GM12878 (cell line): Measurements from ENCODE around the gene STXBP1. TPM values are rescaled to one million over a fixed set of nuclear protein-coding genes. Genes with fewer than 3 reads are reported as not detected.
A peak's percentile ranks its signal among the peaks of the same experiment; 100 is the strongest.

Experiments used
- ATAC-seq: fragments of 200-7000 bp; cut with Tn5 transposase; 3 replicates; pipeline ENCODE4 v1.9.1; 2020; ENCODE audit warnings: mild to moderate bottlenecking, moderate library complexity
- BruUV-seq: library from RNA; stranded (reverse); fragments of 400-500 nt; replicated peaks from 2 replicates; lab custom pipeline; 2021; lab: Mats Ljungman, UMichigan
- CTCF ChIA-PET: fragments of 300-600 bp; sonication (Branson Sonifier 250); formaldehyde crosslinking; extraction: SDS; loops from one replicate; lab custom pipeline; 2021; ENCODE audit warnings: inconsistent platforms; lab: Yijun Ruan, JAX
- POLR2A ChIA-PET: fragments of 350-600 bp; formaldehyde crosslinking; extraction: SDS; loops from one replicate; lab custom pipeline; 2021; ENCODE audit warnings: inconsistent platforms; lab: Charles Lee
- RAD21 ChIA-PET: fragments of 300-600 bp; sonication (Branson Sonifier 250); formaldehyde crosslinking; loops from one replicate; lab custom pipeline; 2023; ENCODE audit warnings: antibody characterized with exemption; ENCODE audit not compliant: unreplicated experiment; lab: Charles Lee
- SMC1A ChIA-PET: fragments of 300-600 bp; sonication (Branson Sonifier 250); formaldehyde crosslinking; loops from one replicate; lab custom pipeline; 2023; ENCODE audit not compliant: unreplicated experiment, uncharacterized antibody; lab: Charles Lee
- DNase-seq: peaks from one replicate; pipeline ENCODE4 v3.0.0-alpha.2; 2011; ENCODE audit warnings: low read depth, low spot score
- FAIRE-seq: peaks from 3 replicates; lab custom pipeline; 2011; peaks lifted over from hg19 to GRCh38; lab: Jason Lieb, UNC
- H2AFZ ChIP-seq: 2 replicates; pipeline ENCODE4 v1.6.0; 2011; ENCODE audit warnings: low read depth, low read length, control low read depth; ENCODE audit not compliant: control insufficient read depth
- H3K27ac ChIP-seq: 2 replicates; pipeline ENCODE4 v1.5.1; 2011; ENCODE audit warnings: control low read depth; ENCODE audit not compliant: control insufficient read depth, insufficient read depth
- H3K27me3 ChIP-seq, 2 experiments: replicated peaks in 1 of 2; 2 replicates each; pipeline versions ENCODE4 v1.6.0 to v1.6.1; 2011; ENCODE audit warnings: low read length in 1 of 2; ENCODE audit not compliant: control insufficient read depth in 2 of 2, insufficient read depth in 2 of 2
- H3K36me3 ChIP-seq, 2 experiments: 2 replicates each; pipeline ENCODE4 v1.5.1; 2011; ENCODE audit warnings: low read length in 1 of 2; ENCODE audit not compliant: control insufficient read depth in 2 of 2, insufficient read depth in 2 of 2
- H3K4me1 ChIP-seq: 2 replicates; pipeline ENCODE4 v1.6.1; 2011; ENCODE audit warnings: mild to moderate bottlenecking, low read length, moderate library complexity, mixed read lengths; ENCODE audit not compliant: control insufficient read depth, insufficient read depth
- H3K4me2 ChIP-seq: 2 replicates; pipeline ENCODE4 v1.6.0; 2011; ENCODE audit warnings: control low read depth; ENCODE audit not compliant: control insufficient read depth, insufficient read depth
- H3K4me3 ChIP-seq: fragments of 200-600 bp; sonication (generic); 2 replicates; pipeline ENCODE4 v1.5.1; 2016
- H3K79me2 ChIP-seq: 2 replicates; pipeline ENCODE4 v1.6.0; 2011; ENCODE audit warnings: low read length; ENCODE audit not compliant: control insufficient read depth, insufficient read depth
- H3K9ac ChIP-seq: 2 replicates; pipeline ENCODE4 v1.8.0; 2011; ENCODE audit warnings: low read length, control low read depth, mixed read lengths; ENCODE audit not compliant: control insufficient read depth, insufficient read depth
- H3K9me3 ChIP-seq: replicated peaks from 3 replicates; pipeline ENCODE4 v1.5.1; 2011; ENCODE audit warnings: mild to moderate bottlenecking, low read length; ENCODE audit not compliant: control insufficient read depth, insufficient read depth
- H4K20me1 ChIP-seq: 2 replicates; pipeline ENCODE4 v1.6.0; 2011; ENCODE audit not compliant: control insufficient read depth, insufficient read depth
- HCFC1 ChIP-seq: fragments of 150-350 bp; IDR thresholded peaks from 2 replicates; pipeline ENCODE4 v1.6.1; 2014; ENCODE audit warnings: low read length
- MEF2B ChIP-seq: fragments of 450-650 bp; IDR thresholded peaks from 2 replicates; pipeline ENCODE4 v1.6.1; 2018; ENCODE audit warnings: mild to moderate bottlenecking, moderate library complexity; ENCODE audit not compliant: partially characterized antibody, poor library complexity, severe bottlenecking
- POLR2A ChIP-seq: IDR thresholded peaks from 2 replicates; pipeline ENCODE4 v1.6.1; 2011; ENCODE audit warnings: low read depth, mild to moderate bottlenecking, low read length
- RELA ChIP-seq: fragments of 450-650 bp; IDR thresholded peaks from 2 replicates; pipeline ENCODE4 v1.8.0; 2014; ENCODE audit warnings: borderline replicate concordance; ENCODE audit not compliant: partially characterized antibody
- RFX5 ChIP-seq: IDR thresholded peaks from 2 replicates; pipeline ENCODE4 v1.6.1; 2011; ENCODE audit warnings: low read depth, low read length, improper control_type of control experiment
- YBX1 ChIP-seq: fragments of 450-650 bp; IDR thresholded peaks from 2 replicates; pipeline ENCODE4 v1.6.1; 2016; ENCODE audit warnings: antibody characterized with exemption
- YY1 ChIP-seq: IDR thresholded peaks from 2 replicates; pipeline ENCODE4 v1.6.1; 2011; ENCODE audit warnings: low read depth, mild to moderate bottlenecking, low read length
- ZNF592 ChIP-seq: fragments of 450-650 bp; IDR thresholded peaks from 2 replicates; pipeline ENCODE4 v1.6.1; 2017; ENCODE audit warnings: mild to moderate bottlenecking, moderate library complexity
- ZZZ3 ChIP-seq: IDR thresholded peaks from 2 replicates; pipeline ENCODE4 v1.6.1; 2011; ENCODE audit warnings: low read depth; ENCODE audit not compliant: control insufficient read depth, insufficient read length
- WGBS: methylation state at CpG from one replicate; pipeline ENCODE4 v1.1.6; 2016; ENCODE audit warnings: low lambda C conversion rate; ENCODE audit not compliant: insufficient replicate concordance, insufficient coverage; ENCODE audit errors: missing lambda C conversion rate; 5-methylcytosine and 5-hydroxymethylcytosine counted together
- in situ Hi-C: fragments of 300-500 bp; cut with MboI; formaldehyde crosslinking; loops from 9 replicates; pipeline ENCODE4 v1.14.3; 2018; ENCODE audit warnings: mixed read lengths
- intact Hi-C: fragments of 100-400 bp; cut with micrococcal nuclease; formaldehyde crosslinking; loops from one replicate; pipeline ENCODE4 v1.14.2; 2022; ENCODE audit not compliant: unreplicated experiment
- polyA plus RNA-seq, 11 experiments: library from polyadenylated mRNA; depleted of rRNA in 4 of 11; unstranded in 6 of 11; stranded (reverse) in 5 of 11; fragments of >200 nt; fragmentation: Nextera tagmentation in 4 of 11; fragmentation: Illumina TruSeq in 1 of 11; extraction: Ambion mirVana in 4 of 11; extraction: Trizol in 1 of 11; gene quantifications; 1 replicate in 1 of 11; 2 replicates in 10 of 11; pipeline versions ENCODE4 v1.2.1 to v1.2.3, GENCODE V29; 2011 to 2016; ENCODE audit warnings: inconsistent platforms in 2 of 11, missing spikeins in 2 of 11, low read depth in 1 of 11
- total RNA-seq, 4 experiments: library from RNA; depleted of rRNA in 3 of 4; stranded (reverse); fragments of >200 nt in 3 of 4; fragmentation: Illumina TruSeq in 1 of 4; extraction: Trizol in 1 of 4; gene quantifications; 2 replicates each; pipeline versions ENCODE4 v1.2.1 to v1.2.3, GENCODE V29; 2013 to 2021
- TF ChIP-seq, protein P1 (sequence below): fragments of 450-650 bp; IDR thresholded peaks from 2 replicates; pipeline ENCODE4 v1.6.1; 2014; ENCODE audit warnings: mild to moderate bottlenecking

STXBP1 gene
- total and polyA plus RNA-seq, 10 of the 15 experiments (the other 5 are each of a cell fraction or from before 2014, with no cell fraction given): 0.08 to 0.85 (median 0.31) TPM; not detected in 3

- no peak for ATAC-seq
- no peak for DNase-seq
- H4K20me1 ChIP-seq: no peaks in the 10 kb centered on the region
- H3K27ac ChIP-seq: no peak overlapping the region
- no peak for TF ChIP-seq RELA
- no peak for TF ChIP-seq YY1
- TF ChIP-seq YBX1: no peak
- no peak for TF ChIP-seq ZZZ3
- TF ChIP-seq, protein P1, sequence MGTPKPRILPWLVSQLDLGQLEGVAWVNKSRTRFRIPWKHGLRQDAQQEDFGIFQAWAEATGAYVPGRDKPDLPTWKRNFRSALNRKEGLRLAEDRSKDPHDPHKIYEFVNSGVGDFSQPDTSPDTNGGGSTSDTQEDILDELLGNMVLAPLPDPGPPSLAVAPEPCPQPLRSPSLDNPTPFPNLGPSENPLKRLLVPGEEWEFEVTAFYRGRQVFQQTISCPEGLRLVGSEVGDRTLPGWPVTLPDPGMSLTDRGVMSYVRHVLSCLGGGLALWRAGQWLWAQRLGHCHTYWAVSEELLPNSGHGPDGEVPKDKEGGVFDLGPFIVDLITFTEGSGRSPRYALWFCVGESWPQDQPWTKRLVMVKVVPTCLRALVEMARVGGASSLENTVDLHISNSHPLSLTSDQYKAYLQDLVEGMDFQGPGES: no peak
- TF ChIP-seq MEF2B: no peak
- no peak for TF ChIP-seq ZNF592
- no peak; the same call in 1 of the 2 replicates for TF ChIP-seq POLR2A
- TF ChIP-seq RFX5: no peak
- TF ChIP-seq HCFC1: no peak
- H3K27me3 ChIP-seq: no peaks in the 10 kb centered on the region
- H3K36me3 ChIP-seq: peaks cover 6 to 7% of the 10 kb centered on the region in 2 experiments; a peak in 3 of 4 replicates
- in situ Hi-C loops (loop anchor here (5.0 kb wide), 1 partner anchor 174 kb away; no protein-coding TSS in a partner anchor), intact Hi-C loops (no loop called here)
- SMC1A ChIA-PET: no interaction called here
- H3K9ac ChIP-seq: no peak overlapping the region
- TSS peak; percentile 33 for BruUV-seq
- peaks cover 6% of the 10 kb centered on the region for H3K4me1 ChIP-seq
- H3K9me3 ChIP-seq: no peaks in the 10 kb centered on the region
- H3K79me2 ChIP-seq: no peaks in the 10 kb centered on the region
- FAIRE-seq: no peak
- H2AFZ ChIP-seq: no peak overlapping the region
- no peak overlapping the region for H3K4me2 ChIP-seq
- no peak overlapping the region for H3K4me3 ChIP-seq
- WGBS: 93% methylated on average over 13 of the region's 13 CpGs
- POLR2A ChIA-PET: interaction anchor here (2.0 kb wide), 1 partner anchor 46 kb away, joined by 8 read pairs; the partner anchor contains the start of gene CDK9
- CTCF ChIA-PET: interaction anchor here (1.3 kb wide), 1 partner anchor 32 kb away, joined by 3 read pairs; no protein-coding TSS in a partner anchor
- RAD21 ChIA-PET: no interaction called here
Measured at GRCh38 chr9:127738666-127739065, 126.6 kb downstream of the STXBP1 start.
